SJCRH30 (cell line): ENCODE data around the gene PI4KA. TPM values are rescaled to one million over a fixed set of nuclear protein-coding genes. Genes with fewer than 3 reads are reported as not detected.
"Not testable (repeated sequence)": the region's sequence is repeated elsewhere in the genome, so short reads cannot be mapped to it uniquely, and the experiment has no call there.

ENCODE experiments used
- DNase-seq, 2 experiments: peaks; one replicate each; pipeline ENCODE4 v3.0.0-alpha.2; 2015 to 2020
- H3K27ac ChIP-seq: fragments of 250-450 bp; sonication (Bioruptor Pico); 2 replicates; pipeline ENCODE4 v1.5.1; 2020; ENCODE audit warnings: mild to moderate bottlenecking, moderate library complexity
- H3K27me3 ChIP-seq: fragments of 250-450 bp; sonication (Bioruptor Pico); 2 replicates; pipeline ENCODE4 v1.5.1; 2020; ENCODE audit warnings: mild to moderate bottlenecking, moderate library complexity
- H3K36me3 ChIP-seq: fragments of 250-450 bp; sonication (Bioruptor Pico); 2 replicates; pipeline ENCODE4 v1.5.1; 2020; ENCODE audit warnings: mild to moderate bottlenecking, moderate library complexity
- H3K4me1 ChIP-seq: fragments of 250-450 bp; sonication (Bioruptor Pico); 2 replicates; pipeline ENCODE4 v1.5.1; 2020; ENCODE audit warnings: mild to moderate bottlenecking, moderate library complexity
- H3K4me3 ChIP-seq: fragments of 250-450 bp; sonication (Bioruptor Pico); 2 replicates; pipeline ENCODE4 v1.5.1; 2020; ENCODE audit warnings: mild to moderate bottlenecking, moderate library complexity
- H3K9me3 ChIP-seq: fragments of 250-450 bp; sonication (Bioruptor Pico); replicated peaks from 2 replicates; pipeline ENCODE4 v1.5.1; 2020; ENCODE audit warnings: mild to moderate bottlenecking, moderate library complexity
- total RNA-seq: library from RNA; depleted of rRNA; stranded (reverse); fragments of >200 nt; shearing (Covaris generic); gene quantifications from 2 replicates; pipeline ENCODE4 v1.2.3, GENCODE V29; 2014; rRNA removed

The PI4KA gene
- total RNA-seq, 1 experiment from 2014 or later: 40.5 TPM

DNA sequence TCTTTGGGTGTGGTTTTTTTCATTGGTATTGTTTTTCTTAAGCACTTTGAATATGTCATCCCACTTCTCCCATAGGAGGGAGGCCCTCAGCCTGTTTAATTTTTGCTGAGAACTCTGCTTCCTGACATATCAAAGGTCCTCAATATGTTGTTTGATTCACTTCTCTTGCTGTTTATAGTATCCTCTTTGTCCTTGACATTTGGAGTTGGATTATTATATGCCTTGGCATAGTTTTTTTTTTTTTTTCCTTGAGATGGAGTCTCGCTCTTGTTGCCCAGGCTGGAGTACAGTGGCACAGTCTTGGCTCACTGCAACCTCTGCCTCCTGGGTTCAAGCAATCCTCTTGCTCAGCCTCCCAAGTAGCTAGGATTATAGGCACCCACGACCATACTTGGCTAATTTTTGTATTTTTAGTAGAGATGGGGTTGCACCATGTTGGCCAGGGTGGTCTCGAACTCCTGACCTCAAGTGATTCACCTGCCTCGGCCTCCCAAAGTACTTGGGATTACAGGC is 196.0 kb downstream of the PI4KA start:
- H3K36me3 ChIP-seq, H3K4me3 ChIP-seq, H3K4me1 ChIP-seq, H3K27me3 ChIP-seq, H3K27ac ChIP-seq, H3K9me3 ChIP-seq, DNase-seq: not testable (repeated sequence)

DNA sequence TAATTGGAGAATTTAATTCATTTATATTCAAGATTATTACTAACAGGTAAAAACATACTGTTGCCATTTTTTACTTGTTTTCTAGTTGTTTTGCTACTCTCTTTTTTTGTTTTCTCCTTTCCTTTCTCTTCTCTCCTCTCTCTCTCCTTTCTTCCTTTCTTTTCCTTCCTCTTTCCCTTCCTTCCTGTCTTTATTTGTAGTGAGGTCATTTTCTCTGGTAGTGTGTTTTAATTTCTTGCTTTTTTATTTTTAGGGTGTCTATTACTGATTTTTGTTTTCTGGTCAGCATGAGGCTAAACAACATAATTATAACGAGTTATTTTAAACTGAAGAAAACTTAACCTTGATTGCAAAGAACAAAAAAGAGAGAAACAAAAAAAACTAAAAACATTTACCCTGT is 197.1 kb downstream of the PI4KA start:
- no peaks in the 10 kb centered on the region for H3K4me1 ChIP-seq

DNA sequence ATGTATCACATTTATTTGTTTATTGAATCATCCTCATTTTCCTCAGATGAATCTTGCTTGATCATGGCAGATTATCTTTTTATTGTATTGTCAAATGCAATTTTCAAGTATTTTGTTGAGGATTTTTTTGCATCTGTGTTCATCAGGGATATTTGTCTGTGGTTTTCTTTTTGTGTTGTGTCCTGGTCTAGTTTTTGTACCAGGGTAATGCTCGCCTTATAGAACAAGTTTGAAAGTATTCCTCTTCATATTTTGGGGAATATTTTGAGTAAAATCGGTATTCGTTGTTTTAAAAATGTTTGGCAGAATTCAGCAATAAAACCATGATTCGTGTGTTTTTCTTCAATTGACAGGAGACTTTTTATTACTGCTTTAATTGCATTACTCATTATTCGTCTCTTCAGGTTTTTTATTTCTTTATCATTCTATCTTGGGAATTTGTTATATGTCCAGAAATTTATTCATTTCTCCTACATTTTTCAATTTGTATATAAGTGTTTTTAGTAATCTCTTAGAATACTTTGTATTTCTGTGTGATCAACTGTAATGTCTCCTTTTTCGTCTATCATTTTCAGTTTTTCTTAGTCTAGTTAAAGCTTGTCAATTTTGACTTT is 198.1 kb downstream of the PI4KA start:
- no peak for DNase-seq
- Histone ChIP-seq H3K4me1 (no peaks in the 10 kb centered on the region), H3K4me3 (no peak overlapping the region), H3K27ac (no peak overlapping the region), H3K9me3 (peaks cover 7% of the 10 kb centered on the region; the same call in 1 of the 2 replicates), H3K36me3 (no peaks in the 10 kb centered on the region), H3K27me3 (no peaks in the 10 kb centered on the region; the same call in 1 of the 2 replicates)

More for the DNA sequence above, 197.1 kb downstream of the PI4KA start:
- Histone ChIP-seq H3K27me3 (no peaks in the 10 kb centered on the region; the same call in 1 of the 2 replicates), H3K9me3 (peaks cover 7% of the 10 kb centered on the region; the same call in 1 of the 2 replicates), H3K27ac (no peak overlapping the region), H3K36me3 (no peaks in the 10 kb centered on the region), H3K4me3 (no peak overlapping the region)
- DNase-seq: no peak

DNA sequence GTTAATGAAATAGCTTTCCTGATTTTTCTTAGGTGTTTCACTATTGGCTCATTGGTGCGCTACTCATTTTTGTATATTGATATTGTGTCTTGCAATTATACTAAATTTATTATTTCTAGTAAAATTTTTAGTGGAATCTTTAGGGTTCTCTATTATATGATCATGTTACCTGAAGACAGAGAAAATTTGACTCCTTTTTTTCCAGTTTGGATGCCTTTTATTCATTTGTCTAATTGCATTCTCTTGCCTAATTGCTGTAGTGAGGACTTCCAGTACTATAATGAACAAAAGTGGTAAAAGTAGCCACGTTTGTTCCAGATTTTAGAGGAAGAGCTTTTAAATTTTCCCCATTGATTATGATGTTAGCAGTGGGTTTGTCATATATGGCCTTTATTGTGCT is 198.7 kb downstream of the PI4KA start:
- H3K4me1 ChIP-seq: no peaks in the 10 kb centered on the region
- peaks cover 7% of the 10 kb centered on the region; the same call in 1 of the 2 replicates for H3K9me3 ChIP-seq
- no peak overlapping the region for H3K27ac ChIP-seq
- no peak for DNase-seq
- no peak overlapping the region for H3K4me3 ChIP-seq
- H3K27me3 ChIP-seq: no peaks in the 10 kb centered on the region; the same call in 1 of the 2 replicates
- H3K36me3 ChIP-seq: no peaks in the 10 kb centered on the region

DNA sequence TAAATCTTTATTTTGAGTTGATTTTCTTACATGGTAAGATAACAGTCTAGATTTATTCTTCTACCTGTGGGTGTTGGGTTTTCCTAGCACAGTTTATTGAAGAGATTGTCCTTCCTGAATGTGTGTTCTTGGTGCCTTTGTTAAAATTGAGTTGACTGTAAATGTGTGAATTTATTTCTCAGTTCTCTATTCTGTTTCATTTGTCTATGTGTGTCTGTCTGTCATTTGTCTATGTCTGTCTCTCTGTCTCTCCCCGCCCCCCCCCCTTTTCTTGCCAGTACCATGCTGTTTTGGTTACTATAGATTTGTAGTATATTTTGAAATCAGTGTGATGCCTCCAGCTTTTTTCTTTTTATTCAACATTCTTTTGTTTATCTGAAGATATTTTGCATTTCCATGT is 199.4 kb downstream of the PI4KA start:
- no peak for DNase-seq
- H3K27ac ChIP-seq: no peak overlapping the region
- no peaks in the 10 kb centered on the region for H3K36me3 ChIP-seq
- H3K4me1 ChIP-seq: no peaks in the 10 kb centered on the region
- peaks cover 7% of the 10 kb centered on the region; the same call in 1 of the 2 replicates for H3K9me3 ChIP-seq
- no peak overlapping the region for H3K4me3 ChIP-seq
- H3K27me3 ChIP-seq: no peaks in the 10 kb centered on the region; the same call in 1 of the 2 replicates

- H3K9me3 ChIP-seq: peaks cover 7% of the 10 kb centered on the region; the same call in 1 of the 2 replicates
- no peaks in the 10 kb centered on the region for H3K36me3 ChIP-seq
- DNase-seq: no peak
- no peaks in the 10 kb centered on the region for H3K4me1 ChIP-seq
- H3K4me3 ChIP-seq: no peak overlapping the region
- H3K27me3 ChIP-seq: no peaks in the 10 kb centered on the region; the same call in 1 of the 2 replicates
- H3K27ac ChIP-seq: no peak overlapping the region
Observed at GRCh38 chr22:20658433-20659222, 200.0 kb downstream of the PI4KA start.

- Histone ChIP-seq H3K4me3 (no peak overlapping the region), H3K36me3 (no peaks in the 10 kb centered on the region), H3K4me1 (no peaks in the 10 kb centered on the region), H3K9me3 (peaks cover under 1% of the 10 kb centered on the region; the same call in 1 of the 2 replicates), H3K27me3 (no peaks in the 10 kb centered on the region; the same call in 1 of the 2 replicates), H3K27ac (no peak overlapping the region)
- no peak for DNase-seq
Observed at GRCh38 chr22:20657963-20658362, 200.6 kb downstream of the PI4KA start.

Other genes starting within 250 kb of the PI4KA start
- 0.04 TPM in 1 of 2 replicates, not detected in the other for gene SERPIND1, start 84.7 kb downstream of the PI4KA start, total RNA-seq
- gene SNAP29, start 196 bp upstream of the PI4KA start, total RNA-seq: 15.5 and 17.7 TPM in 2 replicates
- gene CRKL, start 58.6 kb upstream of the PI4KA start, total RNA-seq: 81.7 and 85.6 TPM in 2 replicates
- gene AIFM3, start 108.4 kb upstream of the PI4KA start, total RNA-seq: 0.20 TPM in 1 of 2 replicates, not detected in the other
- 24.5 and 39.9 TPM in 2 replicates for gene LZTR1, start 123.5 kb upstream of the PI4KA start, total RNA-seq
- gene THAP7, start 143.3 kb upstream of the PI4KA start, total RNA-seq: 42.1 and 47.8 TPM in 2 replicates
- 10.0 and 11.3 TPM in 2 replicates for gene P2RX6, start 156.4 kb upstream of the PI4KA start, total RNA-seq
- gene SLC7A4, start 173.8 kb upstream of the PI4KA start, total RNA-seq: not detected in 2 replicates
- not detected in 2 replicates for gene LRRC74B, start 187.1 kb upstream of the PI4KA start, total RNA-seq